Measurements from ENCODE around the gene ZSCAN2. TPM values are rescaled to one million over a fixed set of nuclear protein-coding genes. Genes with fewer than 3 reads are reported as not detected.

ZSCAN2 gene
- total RNA-seq, 4 donors from 2014 or later: 1.1 to 55.9 (median 8.1) TPM

GRCh38 chr15:84590406-84590805 lies 10.4 kb upstream of the ZSCAN2 start:
- WGBS, 2 donors (ENCODE audit: low coverage in 1 of 2): 78 to 90% methylated on average over 2 of the region's 2 CpGs
- Histone ChIP-seq H3K4me1 (peaks cover 0 to 7% (median 4%) of the 10 kb centered on the region in 4 donors), H3K4me3 (no peak overlapping the region), H3K9me3 (no peaks in the 10 kb centered on the region), H3K27me3 (no peaks in the 10 kb centered on the region), H3K36me3 (no peaks in the 10 kb centered on the region), H3K27ac (no peak overlapping the region)
- TF ChIP-seq EP300 (IDR thresholded peaks at IDR 0.05; ENCODE audit: low read depth) (no peak), CTCF (IDR thresholded peaks at IDR 0.05) (no peak), POLR2AphosphoS5 (IDR thresholded peaks at IDR 0.05) (no peak), POLR2A (IDR thresholded peaks at IDR 0.05) (no peak)
- intact Hi-C loops (cut with DNase I; ENCODE audit: low total_unique reads): no loop called here
- in situ Hi-C loops (cut with MboI; ENCODE audit: low pct_ligation_motif_present in 1 of 4, low pct_unique_long_range_greater_than_20kb in 1 of 4, low sequenced_read_pairs in 3 of 4): loop anchor here in 2 of 4 donors (10.0 to 25.0 kb wide), 2 partner anchors 284 to 322 kb away; no protein-coding TSS in a partner anchor
- no peak for DNase-seq

- in situ Hi-C loops (cut with MboI; ENCODE audit: low pct_ligation_motif_present in 1 of 4, low pct_unique_long_range_greater_than_20kb in 1 of 4, low sequenced_read_pairs in 3 of 4): loop anchor here in 2 of 4 donors (10.0 to 25.0 kb wide), 2 partner anchors 283 to 320 kb away; no protein-coding TSS in a partner anchor
- TF ChIP-seq CTCF (IDR thresholded peaks at IDR 0.05) (no peak), POLR2AphosphoS5 (IDR thresholded peaks at IDR 0.05) (no peak), EP300 (IDR thresholded peaks at IDR 0.05; ENCODE audit: low read depth) (no peak), POLR2A (IDR thresholded peaks at IDR 0.05) (no peak)
- Histone ChIP-seq H3K4me1 (peaks cover 0 to 7% (median 4%) of the 10 kb centered on the region in 4 donors), H3K27ac (no peak overlapping the region), H3K27me3 (no peaks in the 10 kb centered on the region), H3K9me3 (no peaks in the 10 kb centered on the region), H3K4me3 (no peak overlapping the region), H3K36me3 (no peaks in the 10 kb centered on the region)
- DNase-seq: no peak
- WGBS, 2 donors (ENCODE audit: low coverage in 1 of 2): 92 to 100% methylated on average over 1 of the region's 1 CpG
- intact Hi-C loops (cut with DNase I; ENCODE audit: low total_unique reads): no loop called here
Measured at GRCh38 chr15:84591815-84592214, 9.0 kb upstream of the ZSCAN2 start.

- Histone ChIP-seq H3K27ac (no peak overlapping the region), H3K9me3 (no peaks in the 10 kb centered on the region), H3K4me3 (no peak overlapping the region), H3K4me1 (peaks cover 0 to 5% (median 0%) of the 10 kb centered on the region in 4 donors), H3K36me3 (no peaks in the 10 kb centered on the region), H3K27me3 (no peaks in the 10 kb centered on the region)
- intact Hi-C loops (cut with DNase I; ENCODE audit: low total_unique reads) (no loop called here), in situ Hi-C loops (cut with MboI; ENCODE audit: low pct_ligation_motif_present in 1 of 4, low pct_unique_long_range_greater_than_20kb in 1 of 4, low sequenced_read_pairs in 3 of 4) (loop anchor here in 2 of 4 donors (10.0 to 25.0 kb wide), 2 partner anchors 280 to 318 kb away; no protein-coding TSS in a partner anchor)
- TF ChIP-seq POLR2A (IDR thresholded peaks at IDR 0.05): no peak
- TF ChIP-seq EP300 (IDR thresholded peaks at IDR 0.05; ENCODE audit: low read depth): no peak
- no peak for TF ChIP-seq CTCF (IDR thresholded peaks at IDR 0.05)
- no peak for TF ChIP-seq POLR2AphosphoS5 (IDR thresholded peaks at IDR 0.05)
- WGBS, 2 donors (ENCODE audit: low coverage in 1 of 2): 75% methylated on average over 3 of the region's 3 CpGs; no CpG with 5 or more reads in 1 of the 2 donors
- DNase-seq: no peak
Measured at GRCh38 chr15:84594617-84595290, 6.1 kb upstream of the ZSCAN2 start.

GRCh38 chr15:84595660-84596059 lies 5.1 kb upstream of the ZSCAN2 start:
- H3K4me3 ChIP-seq: no peak overlapping the region
- no peak overlapping the region for H3K27ac ChIP-seq
- H3K4me1 ChIP-seq: peaks cover 0 to 9% (median 2%) of the 10 kb centered on the region in 4 donors
- intact Hi-C loops (cut with DNase I; ENCODE audit: low total_unique reads): no loop called here
- WGBS, 2 donors (ENCODE audit: low coverage in 1 of 2): 96% methylated on average over 2 of the region's 2 CpGs; no CpG with 5 or more reads in 1 of the 2 donors
- DNase-seq: no peak
- in situ Hi-C loops (cut with MboI; ENCODE audit: low pct_ligation_motif_present in 1 of 4, low pct_unique_long_range_greater_than_20kb in 1 of 4, low sequenced_read_pairs in 3 of 4): loop anchor here in 2 of 4 donors (10.0 to 25.0 kb wide), 2 partner anchors 279 to 317 kb away; no protein-coding TSS in a partner anchor
- H3K36me3 ChIP-seq: no peaks in the 10 kb centered on the region
- no peaks in the 10 kb centered on the region for H3K27me3 ChIP-seq
- TF ChIP-seq CTCF (IDR thresholded peaks at IDR 0.05) (no peak), EP300 (IDR thresholded peaks at IDR 0.05; ENCODE audit: low read depth) (no peak), POLR2A (IDR thresholded peaks at IDR 0.05) (no peak)
- H3K9me3 ChIP-seq: no peaks in the 10 kb centered on the region
